Urothelium cell line (cell line): ENCODE measurements around the gene ATRNL1.

Experiments
- DNase-seq: peaks from one replicate; pipeline ENCODE4 v3.0.0; 2011; ENCODE audit warnings: low spot score, mixed read lengths
- FAIRE-seq: peaks from 2 replicates; lab custom pipeline; 2011; peaks lifted over from hg19 to GRCh38; lab: Jason Lieb, UNC

ATRNL1 gene

GRCh38 chr10:115867305-115867704, 774.1 kb downstream of the ATRNL1 start:
- FAIRE-seq, result no peak
- DNase-seq, result no peak

- DNase-seq (no peak), FAIRE-seq (no peak)
Measured at GRCh38 chr10:115871855-115872254, 778.7 kb downstream of the ATRNL1 start.

- FAIRE-seq, result no peak
- DNase-seq, result no peak
Measured at GRCh38 chr10:115875172-115875571, 782.0 kb downstream of the ATRNL1 start.

GRCh38 chr10:115879372-115880089, 786.4 kb downstream of the ATRNL1 start:
- DNase-seq (no peak), FAIRE-seq (no peak)

GRCh38 chr10:115882021-115882420, 788.9 kb downstream of the ATRNL1 start:
- DNase-seq (no peak), FAIRE-seq (no peak)

- DNase-seq, result no peak
- FAIRE-seq, result no peak
Measured at GRCh38 chr10:115883372-115883771, 790.2 kb downstream of the ATRNL1 start.

- DNase-seq, result no peak
- no peak for FAIRE-seq
Measured at GRCh38 chr10:115884331-115884730, 791.2 kb downstream of the ATRNL1 start.

GRCh38 chr10:115895166-115895565, 802.0 kb downstream of the ATRNL1 start:
- no peak for DNase-seq
- FAIRE-seq, result no peak

- DNase-seq (no peak), FAIRE-seq (peak; percentile 70)
Measured at GRCh38 chr10:115898242-115898641, 805.1 kb downstream of the ATRNL1 start.

GRCh38 chr10:115902596-115902995, 809.4 kb downstream of the ATRNL1 start:
- FAIRE-seq, result no peak
- no peak for DNase-seq

GRCh38 chr10:115903207-115903606, 810.0 kb downstream of the ATRNL1 start:
- no peak for DNase-seq
- FAIRE-seq, result no peak

GRCh38 chr10:115903845-115904244, 810.7 kb downstream of the ATRNL1 start:
- DNase-seq (no peak), FAIRE-seq (no peak)

- no peak for FAIRE-seq
- no peak for DNase-seq
Measured at GRCh38 chr10:115909037-115909436, 815.9 kb downstream of the ATRNL1 start.

GRCh38 chr10:115909962-115910731, 817.0 kb downstream of the ATRNL1 start:
- no peak for FAIRE-seq
- no peak for DNase-seq

GRCh38 chr10:115914475-115914874, 821.3 kb downstream of the ATRNL1 start:
- DNase-seq (no peak), FAIRE-seq (no peak)

- FAIRE-seq, result no peak
- no peak for DNase-seq
Measured at GRCh38 chr10:115915429-115915828, 822.3 kb downstream of the ATRNL1 start.

- no peak for FAIRE-seq
- DNase-seq, result no peak
Measured at GRCh38 chr10:115918812-115919211, 825.6 kb downstream of the ATRNL1 start.

- FAIRE-seq (no peak), DNase-seq (no peak)
Measured at GRCh38 chr10:115921795-115922194, 828.6 kb downstream of the ATRNL1 start.

- FAIRE-seq (no peak), DNase-seq (no peak)
Measured at GRCh38 chr10:115931309-115931708, 838.1 kb downstream of the ATRNL1 start.

GRCh38 chr10:115932099-115932498, 838.9 kb downstream of the ATRNL1 start:
- FAIRE-seq (no peak), DNase-seq (no peak)

GRCh38 chr10:115933098-115933497, 839.9 kb downstream of the ATRNL1 start:
- no peak for DNase-seq
- no peak for FAIRE-seq

GRCh38 chr10:115935731-115936130, 842.6 kb downstream of the ATRNL1 start:
- FAIRE-seq, result no peak
- DNase-seq, result no peak
